ENCODE data around the gene TWNK.

Gene TWNK

DNA sequence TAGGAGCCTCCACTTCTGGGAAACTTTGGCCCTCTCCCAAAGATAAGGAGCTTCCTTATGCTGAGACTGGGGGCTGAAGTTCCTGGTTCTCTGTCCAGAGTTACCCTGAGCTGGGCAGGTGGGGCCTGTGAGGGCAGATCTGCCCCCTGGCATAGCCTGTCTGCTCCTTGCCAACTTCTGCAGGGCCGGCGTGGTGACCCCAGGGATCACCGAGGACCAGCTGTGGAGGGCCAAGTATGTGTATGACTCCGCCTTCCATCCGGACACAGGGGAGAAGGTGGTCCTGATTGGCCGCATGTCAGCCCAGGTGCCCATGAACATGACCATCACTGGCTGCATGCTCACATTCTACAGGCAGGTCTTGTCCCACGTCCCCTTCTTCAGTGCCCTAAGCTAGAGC is 48.0 kb downstream of the TWNK start:
- Histone ChIP-seq H3K27ac (ENCODE audit: low read depth, low read length) (no peak overlapping the region), H3K18ac (ENCODE audit: low read length) (no peak overlapping the region), H2BK12ac (ENCODE audit: low read length) (no peak overlapping the region), H2AK5ac (ENCODE audit: low read length) (no peak overlapping the region), H3K4me2 (ENCODE audit: low read length) (no peak overlapping the region), H3K79me1 (ENCODE audit: low read length) (peaks cover 9% of the 10 kb centered on the region), H2BK120ac (ENCODE audit: insufficient read depth, low read length, poor library complexity) (no peak overlapping the region), H3K4ac (ENCODE audit: low read depth, low read length) (no peak overlapping the region), H3K79me2 (ENCODE audit: control insufficient read depth, insufficient read depth, low read length, poor library complexity) (no peaks in the 10 kb centered on the region), H3K23ac (ENCODE audit: low read length) (no peak overlapping the region), H2BK5ac (ENCODE audit: low read depth, low read length, poor library complexity) (no peak overlapping the region), H3K36me3 (ENCODE audit: control insufficient read depth in 1 of 2, insufficient read depth in 2 of 2, low read length in 2 of 2) (peaks cover 21 to 25% of the 10 kb centered on the region in 2 experiments), H3K9me3 (ENCODE audit: insufficient read depth, low read depth, low read length) (no peaks in the 10 kb centered on the region), H3K4me3 (ENCODE audit: low read depth, low read length) (no peak overlapping the region), H3K9ac (ENCODE audit: low read length) (no peak overlapping the region), H3K14ac (ENCODE audit: low read length) (no peak overlapping the region), H4K91ac (ENCODE audit: low read depth, low read length) (no peak overlapping the region), H3K4me1 (ENCODE audit: control insufficient read depth in 1 of 2, insufficient read depth in 2 of 2, low read length in 2 of 2) (peaks cover 12 to 20% of the 10 kb centered on the region in 2 experiments), H4K12ac (ENCODE audit: low read depth, low read length) (no peak overlapping the region), H2AFZ (ENCODE audit: insufficient read depth, low read length, poor library complexity) (no peak overlapping the region), H4K8ac (ENCODE audit: low read depth, low read length) (no peak overlapping the region), H3K27me3 (ENCODE audit: insufficient read depth, low read length) (no peaks in the 10 kb centered on the region)
- WGBS (ENCODE audit: extremely low coverage, insufficient coverage, insufficient read length): no CpG with 5 or more reads among the region's 7 CpGs
- DNase-seq: no peak

DNA sequence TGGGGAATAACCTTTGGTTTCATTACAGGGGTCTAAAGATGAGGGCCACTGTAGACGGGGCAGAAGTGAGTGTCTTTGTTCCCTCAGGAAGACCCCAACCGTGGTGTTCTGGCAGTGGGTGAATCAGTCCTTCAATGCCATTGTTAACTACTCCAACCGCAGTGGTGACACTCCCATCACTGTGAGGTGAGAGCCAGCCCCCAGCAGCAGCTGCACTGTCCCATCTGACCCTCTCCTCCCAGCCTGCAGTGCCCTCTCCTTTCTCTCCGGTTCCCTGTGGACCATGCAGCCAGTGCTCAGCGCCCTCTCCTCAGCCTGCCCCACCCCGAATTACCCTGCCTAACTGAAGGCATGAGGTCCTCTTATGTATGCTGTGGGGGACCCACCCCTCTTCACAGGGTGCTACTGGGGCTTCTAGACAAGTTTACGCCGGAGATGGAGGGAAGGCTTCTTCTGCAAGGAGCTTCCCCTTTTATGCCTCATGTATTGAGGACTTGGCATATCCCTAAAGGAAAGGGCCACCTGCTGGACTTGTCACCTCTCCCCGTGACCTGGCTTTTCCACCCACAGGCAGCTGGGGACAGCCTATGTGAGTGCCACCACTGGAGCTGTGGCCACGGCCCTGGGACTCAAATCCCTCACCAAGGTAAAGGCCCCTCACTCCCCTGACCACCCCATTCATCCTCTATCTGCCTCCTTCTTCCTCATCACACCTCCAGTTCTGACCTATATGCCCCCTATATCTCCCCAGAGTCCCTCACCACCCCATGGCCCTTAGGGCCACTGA is 48.8 kb downstream of the TWNK start:
- Histone ChIP-seq H3K18ac (ENCODE audit: low read length) (no peak overlapping the region), H3K79me1 (ENCODE audit: low read length) (peaks cover 9% of the 10 kb centered on the region), H2AK5ac (ENCODE audit: low read length) (no peak overlapping the region), H2BK5ac (ENCODE audit: low read depth, low read length, poor library complexity) (no peak overlapping the region), H4K12ac (ENCODE audit: low read depth, low read length) (no peak overlapping the region), H3K23ac (ENCODE audit: low read length) (no peak overlapping the region), H2BK120ac (ENCODE audit: insufficient read depth, low read length, poor library complexity) (no peak overlapping the region), H3K4me3 (ENCODE audit: low read depth, low read length) (no peak overlapping the region), H2BK12ac (ENCODE audit: low read length) (no peak overlapping the region), H3K27me3 (ENCODE audit: insufficient read depth, low read length) (no peaks in the 10 kb centered on the region), H3K4me1 (ENCODE audit: control insufficient read depth in 1 of 2, insufficient read depth in 2 of 2, low read length in 2 of 2) (peaks cover 8 to 15% of the 10 kb centered on the region in 2 experiments), H4K8ac (ENCODE audit: low read depth, low read length) (no peak overlapping the region), H3K27ac (ENCODE audit: low read depth, low read length) (no peak overlapping the region), H3K4me2 (ENCODE audit: low read length) (no peak overlapping the region), H3K9me3 (ENCODE audit: insufficient read depth, low read depth, low read length) (no peaks in the 10 kb centered on the region), H3K36me3 (ENCODE audit: control insufficient read depth in 1 of 2, insufficient read depth in 2 of 2, low read length in 2 of 2) (peaks cover 21 to 25% of the 10 kb centered on the region in 2 experiments), H2AFZ (ENCODE audit: insufficient read depth, low read length, poor library complexity) (no peak overlapping the region), H3K9ac (ENCODE audit: low read length) (no peak overlapping the region), H3K14ac (ENCODE audit: low read length) (no peak overlapping the region), H4K91ac (ENCODE audit: low read depth, low read length) (no peak overlapping the region), H3K79me2 (ENCODE audit: control insufficient read depth, insufficient read depth, low read length, poor library complexity) (no peaks in the 10 kb centered on the region), H3K4ac (ENCODE audit: low read depth, low read length) (no peak overlapping the region)
- WGBS (ENCODE audit: extremely low coverage, insufficient coverage, insufficient read length): no CpG with 5 or more reads among the region's 10 CpGs
- no peak for DNase-seq

DNA sequence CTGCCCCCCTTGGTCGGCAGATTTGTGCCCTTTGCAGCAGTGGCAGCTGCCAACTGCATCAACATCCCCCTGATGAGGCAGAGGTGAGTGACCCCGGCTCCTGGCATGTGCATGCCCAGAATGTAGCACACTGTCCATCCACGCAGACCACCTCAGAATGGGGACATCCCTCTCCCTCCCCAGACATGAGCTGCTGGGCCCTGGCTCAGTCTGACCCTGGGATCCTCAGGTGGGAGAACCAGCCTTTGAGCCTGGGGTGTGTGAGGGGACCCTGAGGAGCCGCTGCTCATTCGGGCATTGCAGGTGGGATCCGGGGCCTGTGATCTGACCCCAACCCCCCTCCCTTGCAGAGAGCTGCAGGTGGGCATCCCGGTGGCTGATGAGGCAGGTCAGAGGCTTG is 49.4 kb downstream of the TWNK start:
- Histone ChIP-seq H3K14ac (ENCODE audit: low read length) (no peak overlapping the region), H3K4ac (ENCODE audit: low read depth, low read length) (no peak overlapping the region), H2AK5ac (ENCODE audit: low read length) (no peak overlapping the region), H4K8ac (ENCODE audit: low read depth, low read length) (no peak overlapping the region), H4K12ac (ENCODE audit: low read depth, low read length) (no peak overlapping the region), H2BK12ac (ENCODE audit: low read length) (no peak overlapping the region), H3K23ac (ENCODE audit: low read length) (no peak overlapping the region), H3K18ac (ENCODE audit: low read length) (no peak overlapping the region), H2AFZ (ENCODE audit: insufficient read depth, low read length, poor library complexity) (no peak overlapping the region), H3K36me3 (ENCODE audit: control insufficient read depth in 1 of 2, insufficient read depth in 2 of 2, low read length in 2 of 2) (peaks cover 21 to 25% of the 10 kb centered on the region in 2 experiments), H4K91ac (ENCODE audit: low read depth, low read length) (no peak overlapping the region), H3K79me1 (ENCODE audit: low read length) (peaks cover 9% of the 10 kb centered on the region), H3K27ac (ENCODE audit: low read depth, low read length) (no peak overlapping the region), H3K27me3 (ENCODE audit: insufficient read depth, low read length) (no peaks in the 10 kb centered on the region), H2BK120ac (ENCODE audit: insufficient read depth, low read length, poor library complexity) (no peak overlapping the region), H3K9ac (ENCODE audit: low read length) (no peak overlapping the region), H3K9me3 (ENCODE audit: insufficient read depth, low read depth, low read length) (no peaks in the 10 kb centered on the region), H2BK5ac (ENCODE audit: low read depth, low read length, poor library complexity) (no peak overlapping the region), H3K4me3 (ENCODE audit: low read depth, low read length) (no peak overlapping the region), H3K4me2 (ENCODE audit: low read length) (no peak overlapping the region), H3K4me1 (ENCODE audit: control insufficient read depth in 1 of 2, insufficient read depth in 2 of 2, low read length in 2 of 2) (peaks cover 5 to 9% of the 10 kb centered on the region in 2 experiments), H3K79me2 (ENCODE audit: control insufficient read depth, insufficient read depth, low read length, poor library complexity) (no peaks in the 10 kb centered on the region)
- no CpG with 5 or more reads among the region's 7 CpGs for WGBS (ENCODE audit: extremely low coverage, insufficient coverage, insufficient read length)
- DNase-seq: no peak

DNA sequence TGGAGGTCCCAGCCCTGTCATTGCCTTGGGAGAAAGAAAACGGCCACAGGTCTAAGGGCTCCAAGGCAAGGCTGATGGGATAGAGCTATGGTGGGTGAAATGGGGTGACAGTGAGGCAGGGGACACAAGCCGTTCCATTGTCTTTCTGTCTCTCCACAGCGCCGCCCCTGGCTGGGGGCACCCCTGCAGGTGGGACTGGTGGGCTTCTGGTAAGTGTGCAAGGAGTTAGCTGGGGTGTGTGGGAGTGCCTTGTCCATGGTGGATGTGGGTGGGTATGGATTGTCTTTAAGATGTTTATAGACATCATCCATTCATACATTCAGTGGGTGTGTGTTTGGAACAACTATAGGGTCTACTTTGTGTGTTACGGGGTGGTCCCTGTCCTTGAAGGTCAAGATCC is 51.1 kb downstream of the TWNK start:
- Histone ChIP-seq H3K9ac (ENCODE audit: low read length) (no peak overlapping the region), H3K79me2 (ENCODE audit: control insufficient read depth, insufficient read depth, low read length, poor library complexity) (peaks cover 2% of the 10 kb centered on the region), H3K14ac (ENCODE audit: low read length) (no peak overlapping the region), H3K4ac (ENCODE audit: low read depth, low read length) (no peak overlapping the region), H4K8ac (ENCODE audit: low read depth, low read length) (no peak overlapping the region), H3K23ac (ENCODE audit: low read length) (no peak overlapping the region), H3K27me3 (ENCODE audit: insufficient read depth, low read length) (no peaks in the 10 kb centered on the region), H2AFZ (ENCODE audit: insufficient read depth, low read length, poor library complexity) (no peak overlapping the region), H4K12ac (ENCODE audit: low read depth, low read length) (no peak overlapping the region), H4K91ac (ENCODE audit: low read depth, low read length) (no peak overlapping the region), H3K79me1 (ENCODE audit: low read length) (peaks cover 7% of the 10 kb centered on the region), H2AK5ac (ENCODE audit: low read length) (no peak overlapping the region), H3K9me3 (ENCODE audit: insufficient read depth, low read depth, low read length) (no peaks in the 10 kb centered on the region), H3K36me3 (ENCODE audit: control insufficient read depth in 1 of 2, insufficient read depth in 2 of 2, low read length in 2 of 2) (peaks cover 21 to 25% of the 10 kb centered on the region in 2 experiments), H2BK120ac (ENCODE audit: insufficient read depth, low read length, poor library complexity) (no peak overlapping the region), H3K4me3 (ENCODE audit: low read depth, low read length) (no peak overlapping the region), H3K4me1 (ENCODE audit: control insufficient read depth in 1 of 2, insufficient read depth in 2 of 2, low read length in 2 of 2) (peaks cover 5 to 6% of the 10 kb centered on the region in 2 experiments), H3K4me2 (ENCODE audit: low read length) (no peak overlapping the region), H3K27ac (ENCODE audit: low read depth, low read length) (no peak overlapping the region), H2BK12ac (ENCODE audit: low read length) (no peak overlapping the region), H2BK5ac (ENCODE audit: low read depth, low read length, poor library complexity) (no peak overlapping the region), H3K18ac (ENCODE audit: low read length) (no peak overlapping the region)
- no CpG with 5 or more reads among the region's 5 CpGs for WGBS (ENCODE audit: extremely low coverage, insufficient coverage, insufficient read length)
- DNase-seq: no peak
